DMS79 (cell line): ENCODE results near the gene UVSSA.
"Not testable (repeated sequence)": the region's sequence is repeated elsewhere in the genome, so short reads cannot be mapped to it uniquely, and the experiment has no call there.

Source experiments
- DNase-seq: peaks from one replicate; lab custom pipeline; 2025; lab: John Stamatoyannopoulos, UW

The UVSSA gene

GRCh38 chr4:1330761-1331590 lies 16.0 kb upstream of the UVSSA start:
- no peak for DNase-seq

GRCh38 chr4:1331591-1332353 lies 15.2 kb upstream of the UVSSA start:
- DNase-seq = no peak

- no peak for DNase-seq
Observed at GRCh38 chr4:1332686-1333085, 14.3 kb upstream of the UVSSA start.

- no peak for DNase-seq
Observed at GRCh38 chr4:1333256-1333655, 13.8 kb upstream of the UVSSA start.

GRCh38 chr4:1333851-1334578 lies 13.0 kb upstream of the UVSSA start:
- DNase-seq = not testable (repeated sequence)

GRCh38 chr4:1334579-1334895 lies 12.5 kb upstream of the UVSSA start:
- DNase-seq = no peak

- DNase-seq = not testable (repeated sequence)
Observed at GRCh38 chr4:1335193-1335883, 11.7 kb upstream of the UVSSA start.

GRCh38 chr4:1336088-1336491 lies 10.9 kb upstream of the UVSSA start:
- no peak for DNase-seq

GRCh38 chr4:1337376-1337831 lies 9.6 kb upstream of the UVSSA start:
- no peak for DNase-seq

GRCh38 chr4:1337951-1338751 lies 8.9 kb upstream of the UVSSA start:
- no peak for DNase-seq

- no peak for DNase-seq
Observed at GRCh38 chr4:1338752-1339414, 8.1 kb upstream of the UVSSA start.

GRCh38 chr4:1339489-1339888 lies 7.5 kb upstream of the UVSSA start:
- DNase-seq = no peak

- DNase-seq = no peak
Observed at GRCh38 chr4:1340181-1340747, 6.7 kb upstream of the UVSSA start.

- no peak for DNase-seq
Observed at GRCh38 chr4:1340861-1341260, 6.1 kb upstream of the UVSSA start.

- no peak for DNase-seq
Observed at GRCh38 chr4:1342003-1342402, 5.0 kb upstream of the UVSSA start.

GRCh38 chr4:1344696-1345095 lies 2.3 kb upstream of the UVSSA start:
- no peak for DNase-seq

GRCh38 chr4:1345903-1346780 lies 866 bp upstream of the UVSSA start:
- DNase-seq = no peak

GRCh38 chr4:1347410-1347864 lies 429 bp downstream of the UVSSA start:
- no peak for DNase-seq

- no peak for DNase-seq
Observed at GRCh38 chr4:1348014-1348513, 1.1 kb downstream of the UVSSA start.
